Measurements from ENCODE around the gene AFAP1L1. TPM values are rescaled to one million over a fixed set of nuclear protein-coding genes. Genes with fewer than 3 reads are reported as not detected.

Gene AFAP1L1
- total RNA-seq, 1 donor from 2014 or later, result 0.36 TPM

- Histone ChIP-seq H2AFZ (replicated peaks) (no peak overlapping the region), H3K9me3 (ENCODE audit: low read depth) (no peaks in the 10 kb centered on the region), H3K4me3 (no peak overlapping the region), H3K79me2 (ENCODE audit: low read depth) (no peaks in the 10 kb centered on the region), H3F3A (ENCODE audit: low read depth) (no peaks in the 10 kb centered on the region), H4K20me1 (ENCODE audit: low read depth) (no peaks in the 10 kb centered on the region), H3K36me3 (no peaks in the 10 kb centered on the region), H3K9ac (no peak overlapping the region), H3K27me3 (no peaks in the 10 kb centered on the region), H3K4me1 (no peaks in the 10 kb centered on the region), H3K27ac (no peak overlapping the region), H3K4me2 (no peak overlapping the region)
- TF ChIP-seq, protein P1, sequence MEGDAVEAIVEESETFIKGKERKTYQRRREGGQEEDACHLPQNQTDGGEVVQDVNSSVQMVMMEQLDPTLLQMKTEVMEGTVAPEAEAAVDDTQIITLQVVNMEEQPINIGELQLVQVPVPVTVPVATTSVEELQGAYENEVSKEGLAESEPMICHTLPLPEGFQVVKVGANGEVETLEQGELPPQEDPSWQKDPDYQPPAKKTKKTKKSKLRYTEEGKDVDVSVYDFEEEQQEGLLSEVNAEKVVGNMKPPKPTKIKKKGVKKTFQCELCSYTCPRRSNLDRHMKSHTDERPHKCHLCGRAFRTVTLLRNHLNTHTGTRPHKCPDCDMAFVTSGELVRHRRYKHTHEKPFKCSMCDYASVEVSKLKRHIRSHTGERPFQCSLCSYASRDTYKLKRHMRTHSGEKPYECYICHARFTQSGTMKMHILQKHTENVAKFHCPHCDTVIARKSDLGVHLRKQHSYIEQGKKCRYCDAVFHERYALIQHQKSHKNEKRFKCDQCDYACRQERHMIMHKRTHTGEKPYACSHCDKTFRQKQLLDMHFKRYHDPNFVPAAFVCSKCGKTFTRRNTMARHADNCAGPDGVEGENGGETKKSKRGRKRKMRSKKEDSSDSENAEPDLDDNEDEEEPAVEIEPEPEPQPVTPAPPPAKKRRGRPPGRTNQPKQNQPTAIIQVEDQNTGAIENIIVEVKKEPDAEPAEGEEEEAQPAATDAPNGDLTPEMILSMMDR (IDR thresholded peaks at IDR 0.05), result no peak
- no peak for TF ChIP-seq EZH2phosphoT487 (IDR thresholded peaks at IDR 0.05)
- TF ChIP-seq EZH2 (IDR thresholded peaks at IDR 0.05), result no peak
- no peak overlapping the region for H3K27ac Mint-ChIP-seq
- peaks cover 4% of the 10 kb centered on the region for H3K27me3 Mint-ChIP-seq (ENCODE audit: insufficient read depth, low read depth)
- no peak overlapping the region for H3K4me3 Mint-ChIP-seq
- H3K4me1 Mint-ChIP-seq, result peaks cover 5% of the 10 kb centered on the region
- H3K9me3 Mint-ChIP-seq, result no peaks in the 10 kb centered on the region
- no peaks in the 10 kb centered on the region for H3K36me3 Mint-ChIP-seq
- no peak for DNase-seq (ENCODE audit: low spot score)
Measured at GRCh38 chr5:149325894-149326293, 54.2 kb downstream of the AFAP1L1 start.

GRCh38 chr5:149326611-149327010 lies 55.0 kb downstream of the AFAP1L1 start:
- Mint-ChIP-seq H3K27me3 (ENCODE audit: insufficient read depth, low read depth) (peaks cover 4% of the 10 kb centered on the region), H3K36me3 (no peaks in the 10 kb centered on the region), H3K9me3 (no peaks in the 10 kb centered on the region), H3K27ac (no peak overlapping the region), H3K4me1 (peaks cover 3% of the 10 kb centered on the region), H3K4me3 (no peak overlapping the region)
- peak; percentile 81 for TF ChIP-seq EZH2phosphoT487 (IDR thresholded peaks at IDR 0.05)
- TF ChIP-seq, protein P1 (IDR thresholded peaks at IDR 0.05), result no peak
- H3K27ac ChIP-seq, result no peak overlapping the region
- H3K9me3 ChIP-seq (ENCODE audit: low read depth), result no peaks in the 10 kb centered on the region
- H2AFZ ChIP-seq (replicated peaks), result no peak overlapping the region
- H3K27me3 ChIP-seq, result no peaks in the 10 kb centered on the region
- H3K4me2 ChIP-seq, result no peak overlapping the region
- no peak overlapping the region for H3K4me3 ChIP-seq
- H3K36me3 ChIP-seq, result no peaks in the 10 kb centered on the region
- H3K4me1 ChIP-seq, result no peaks in the 10 kb centered on the region
- no peaks in the 10 kb centered on the region for H4K20me1 ChIP-seq (ENCODE audit: low read depth)
- no peak overlapping the region for H3K9ac ChIP-seq
- no peaks in the 10 kb centered on the region for H3K79me2 ChIP-seq (ENCODE audit: low read depth)
- no peaks in the 10 kb centered on the region for H3F3A ChIP-seq (ENCODE audit: low read depth)
- no peak for DNase-seq (ENCODE audit: low spot score)

- Histone ChIP-seq H3K27me3 (no peaks in the 10 kb centered on the region), H3K79me2 (ENCODE audit: low read depth) (no peaks in the 10 kb centered on the region), H3K4me2 (no peak overlapping the region), H4K20me1 (ENCODE audit: low read depth) (no peaks in the 10 kb centered on the region), H3K4me3 (no peak overlapping the region), H3K9ac (no peak overlapping the region), H3K36me3 (no peaks in the 10 kb centered on the region), H3K4me1 (no peaks in the 10 kb centered on the region), H2AFZ (replicated peaks) (no peak overlapping the region), H3F3A (ENCODE audit: low read depth) (no peaks in the 10 kb centered on the region), H3K9me3 (ENCODE audit: low read depth) (no peaks in the 10 kb centered on the region), H3K27ac (no peak overlapping the region)
- TF ChIP-seq, protein P1 (IDR thresholded peaks at IDR 0.05), result no peak
- no peak for TF ChIP-seq EZH2 (IDR thresholded peaks at IDR 0.05)
- no peak for TF ChIP-seq EZH2phosphoT487 (IDR thresholded peaks at IDR 0.05)
- Mint-ChIP-seq H3K36me3 (no peaks in the 10 kb centered on the region), H3K27ac (no peak overlapping the region), H3K27me3 (ENCODE audit: insufficient read depth, low read depth) (peaks cover 2% of the 10 kb centered on the region), H3K4me3 (no peak overlapping the region), H3K4me1 (no peaks in the 10 kb centered on the region), H3K9me3 (no peaks in the 10 kb centered on the region)
- no peak for DNase-seq (ENCODE audit: low spot score)
Measured at GRCh38 chr5:149328177-149328576, 56.5 kb downstream of the AFAP1L1 start.

All from neural progenitor cell (in vitro differentiated cells).